Panc1 (cell line): ENCODE results near the gene NAV1. TPM values are rescaled to one million over a fixed set of nuclear protein-coding genes. Genes with fewer than 3 reads are reported as not detected.

Experiments
- ATAC-seq: fragments of 200-7000 bp; cut with Tn5 transposase; 2 replicates; pipeline ENCODE4 v1.9.1; 2020; ENCODE audit warnings: mild to moderate bottlenecking, moderate library complexity
- BruUV-seq: library from RNA; stranded (reverse); fragments of 400-500 nt; replicated peaks from 2 replicates; lab custom pipeline; 2021; lab: Mats Ljungman, UMichigan
- CTCF ChIA-PET: fragments of 300-600 bp; sonication (Branson Sonifier 250); formaldehyde crosslinking; loops from one replicate; lab custom pipeline; 2022; ENCODE audit warnings: antibody characterized with exemption; lab: Charles Lee
- POLR2A ChIA-PET: fragments of 300-600 bp; sonication (Branson Sonifier 250); formaldehyde crosslinking; loops from one replicate; lab custom pipeline; 2022; ENCODE audit warnings: antibody characterized with exemption; lab: Charles Lee
- DNase-seq: peaks from one replicate; pipeline ENCODE4 v3.0.0-alpha.2; 2010; ENCODE audit warnings: low read depth, low spot score
- H3K27ac ChIP-seq: 2 replicates; pipeline ENCODE4 v1.5.1; 2011; ENCODE audit warnings: mild to moderate bottlenecking, low read length, inconsistent platforms
- H3K27me3 ChIP-seq: fragments of 200-500 bp; sonication (Bioruptor generic); 2 replicates; pipeline ENCODE4 v1.6.0; 2014; ENCODE audit warnings: low read length, inconsistent platforms; ENCODE audit not compliant: control insufficient read depth, insufficient read depth
- H3K36me3 ChIP-seq: fragments of 200-500 bp; sonication (Bioruptor generic); 2 replicates; pipeline ENCODE4 v1.5.1; 2014; ENCODE audit warnings: inconsistent platforms, mild to moderate bottlenecking, low read length, moderate library complexity; ENCODE audit not compliant: control insufficient read depth, insufficient read depth
- H3K4me1 ChIP-seq: 2 replicates; pipeline ENCODE4 v1.5.1; 2011; ENCODE audit warnings: inconsistent platforms, mild to moderate bottlenecking, low read length, moderate library complexity; ENCODE audit not compliant: control insufficient read depth, insufficient read depth
- H3K4me3 ChIP-seq, 2 experiments: 2 replicates each; pipeline ENCODE4 v1.5.1; 2011 to 2012; ENCODE audit warnings: low read depth in 2 of 2, low read length in 2 of 2, mild to moderate bottlenecking in 2 of 2, inconsistent platforms in 1 of 2, moderate library complexity in 1 of 2
- H3K9me3 ChIP-seq: fragments of 200-500 bp; sonication (Bioruptor generic); 2 replicates; pipeline ENCODE4 v1.5.1; 2014; ENCODE audit warnings: low read depth, mild to moderate bottlenecking, inconsistent platforms, low read length, moderate library complexity; ENCODE audit not compliant: control insufficient read depth, insufficient read depth
- CTCF ChIP-seq: fragments of 450-650 bp; IDR thresholded peaks from 2 replicates; pipeline ENCODE4 v1.5.1; 2017; ENCODE audit warnings: mild to moderate bottlenecking
- POLR2AphosphoS5 ChIP-seq: IDR thresholded peaks from 2 replicates; pipeline ENCODE4 v1.6.1; 2012; ENCODE audit warnings: mild to moderate bottlenecking, low read depth, low read length, moderate library complexity
- SIN3A ChIP-seq: IDR thresholded peaks from 2 replicates; pipeline ENCODE4 v1.6.1; 2012; ENCODE audit warnings: low read depth, mild to moderate bottlenecking, low read length, moderate library complexity, borderline replicate concordance; ENCODE audit not compliant: insufficient read depth
- TCF7L2 ChIP-seq: IDR thresholded peaks from 2 replicates; pipeline ENCODE4 v1.6.1; 2011; ENCODE audit warnings: mild to moderate bottlenecking, low read depth, low read length, inconsistent platforms
- in situ Hi-C: cut with HindIII; loops from 2 replicates; pipeline ENCODE4 v1.10.0; 2016; ENCODE audit warnings: low sequenced_read_pairs, low pct_unique_long_range_greater_than_20kb
- intact Hi-C: fragments of 100-400 bp; cut with micrococcal nuclease; formaldehyde crosslinking; loops from one replicate; pipeline ENCODE4 v1.10.0; 2022; ENCODE audit not compliant: unreplicated experiment
- total RNA-seq: library from RNA; stranded (reverse); gene quantifications from one replicate; pipeline ENCODE4 v1.2.1, GENCODE V29; 2021; ENCODE audit not compliant: unreplicated experiment
- TF ChIP-seq, protein P1 (sequence below), 2 experiments: IDR thresholded peaks; 2 replicates each; pipeline ENCODE4 v1.6.1; 2011 to 2012; ENCODE audit warnings: low read depth in 2 of 2, control low read depth in 1 of 2, low read length in 1 of 2, mild to moderate bottlenecking in 1 of 2, moderate library complexity in 1 of 2; ENCODE audit not compliant: insufficient read depth in 1 of 2

The NAV1 gene
- total RNA-seq, 1 experiment from 2014 or later = 29.0 TPM

- BruUV-seq = no TSS peak
- intact Hi-C loops (no loop called here), in situ Hi-C loops (no loop called here)
- ChIA-PET POLR2A (interaction anchor here (0.6 kb wide), 1 partner anchor 94 kb away, joined by 5 read pairs; no protein-coding TSS in a partner anchor), CTCF (no interaction called here)
- Histone ChIP-seq H3K9me3 (no peaks in the 10 kb centered on the region), H3K27ac (no peak overlapping the region), H3K27me3 (no peaks in the 10 kb centered on the region), H3K4me1 (0 out of 2 replicates have a peak, but pooled peaks cover under 1% of the 10 kb centered on the region), H3K4me3 (no peak overlapping the region), H3K36me3 (no peaks in the 10 kb centered on the region)
- DNase-seq (no peak), ATAC-seq (no peak)
- TF ChIP-seq POLR2AphosphoS5 = no peak
- TF ChIP-seq TCF7L2 = no peak
- TF ChIP-seq SIN3A = no peak
- TF ChIP-seq CTCF = no peak
- TF ChIP-seq, protein P1, sequence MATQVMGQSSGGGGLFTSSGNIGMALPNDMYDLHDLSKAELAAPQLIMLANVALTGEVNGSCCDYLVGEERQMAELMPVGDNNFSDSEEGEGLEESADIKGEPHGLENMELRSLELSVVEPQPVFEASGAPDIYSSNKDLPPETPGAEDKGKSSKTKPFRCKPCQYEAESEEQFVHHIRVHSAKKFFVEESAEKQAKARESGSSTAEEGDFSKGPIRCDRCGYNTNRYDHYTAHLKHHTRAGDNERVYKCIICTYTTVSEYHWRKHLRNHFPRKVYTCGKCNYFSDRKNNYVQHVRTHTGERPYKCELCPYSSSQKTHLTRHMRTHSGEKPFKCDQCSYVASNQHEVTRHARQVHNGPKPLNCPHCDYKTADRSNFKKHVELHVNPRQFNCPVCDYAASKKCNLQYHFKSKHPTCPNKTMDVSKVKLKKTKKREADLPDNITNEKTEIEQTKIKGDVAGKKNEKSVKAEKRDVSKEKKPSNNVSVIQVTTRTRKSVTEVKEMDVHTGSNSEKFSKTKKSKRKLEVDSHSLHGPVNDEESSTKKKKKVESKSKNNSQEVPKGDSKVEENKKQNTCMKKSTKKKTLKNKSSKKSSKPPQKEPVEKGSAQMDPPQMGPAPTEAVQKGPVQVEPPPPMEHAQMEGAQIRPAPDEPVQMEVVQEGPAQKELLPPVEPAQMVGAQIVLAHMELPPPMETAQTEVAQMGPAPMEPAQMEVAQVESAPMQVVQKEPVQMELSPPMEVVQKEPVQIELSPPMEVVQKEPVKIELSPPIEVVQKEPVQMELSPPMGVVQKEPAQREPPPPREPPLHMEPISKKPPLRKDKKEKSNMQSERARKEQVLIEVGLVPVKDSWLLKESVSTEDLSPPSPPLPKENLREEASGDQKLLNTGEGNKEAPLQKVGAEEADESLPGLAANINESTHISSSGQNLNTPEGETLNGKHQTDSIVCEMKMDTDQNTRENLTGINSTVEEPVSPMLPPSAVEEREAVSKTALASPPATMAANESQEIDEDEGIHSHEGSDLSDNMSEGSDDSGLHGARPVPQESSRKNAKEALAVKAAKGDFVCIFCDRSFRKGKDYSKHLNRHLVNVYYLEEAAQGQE (IDR thresholded peaks at IDR 0.05; ENCODE audit: insufficient read depth in 1 of 2, low read depth in 2 of 2, low read length in 1 of 2) = no peak
These were observed 18.1 kb downstream of the NAV1 start for GRCh38 chr1:201556841-201557571.

DNA sequence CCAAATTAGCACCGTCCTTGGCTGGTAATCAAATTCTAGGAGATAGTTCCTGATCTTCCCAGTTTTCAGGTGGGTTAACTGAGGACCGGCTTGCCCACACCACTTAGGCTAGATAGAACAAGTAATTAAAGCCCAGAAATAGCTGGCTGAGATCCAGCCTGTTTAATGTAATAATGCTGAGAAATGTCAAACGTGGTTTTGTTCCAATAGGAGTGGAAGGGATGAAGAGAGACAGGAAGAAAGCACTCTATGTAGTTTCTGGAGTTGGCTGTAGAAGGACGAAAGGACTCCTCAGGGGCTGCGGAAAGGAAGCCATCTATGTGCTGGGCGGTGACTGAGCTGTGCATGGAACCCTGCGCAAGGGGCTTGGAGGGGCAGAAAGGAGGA lies 18.6 kb downstream of the NAV1 start:
- no TSS peak for BruUV-seq
- TF ChIP-seq CTCF = no peak
- TF ChIP-seq SIN3A = no peak
- TF ChIP-seq TCF7L2 = no peak
- TF ChIP-seq POLR2AphosphoS5 = no peak
- TF ChIP-seq, protein P1 (IDR thresholded peaks at IDR 0.05; ENCODE audit: insufficient read depth in 1 of 2, low read depth in 2 of 2, low read length in 1 of 2) = no peak
- Histone ChIP-seq H3K27ac (no peak overlapping the region), H3K36me3 (no peaks in the 10 kb centered on the region), H3K9me3 (no peaks in the 10 kb centered on the region), H3K27me3 (no peaks in the 10 kb centered on the region), H3K4me3 (no peak overlapping the region), H3K4me1 (no peaks in the 10 kb centered on the region)
- ChIA-PET CTCF (interaction anchor here (0.6 to 2.6 kb wide), 3 partner anchors 146 to 235 kb away, joined by 3 to 21 read pairs (median 3); no protein-coding TSS in a partner anchor), POLR2A (interaction anchor here (0.6 kb wide), 1 partner anchor 93 kb away, joined by 5 read pairs; no protein-coding TSS in a partner anchor)
- intact Hi-C loops = no loop called here
- no peak for DNase-seq
- no peak for ATAC-seq
- in situ Hi-C loops = no loop called here
